ENCODE results near the gene DSN1. TPM values are rescaled to one million over a fixed set of nuclear protein-coding genes. Genes with fewer than 3 reads are reported as not detected.

DSN1 gene
- total and polyA plus RNA-seq, 9 of the 15 experiments (the other 6 are each of a cell fraction or from before 2014, with no cell fraction given) = 23.3 to 45.3 (median 31.1) TPM

GRCh38 chr20:36770680-36771079, 2.9 kb downstream of the DSN1 start (continued):
- TF ChIP-seq TCF3 (CRISPR knock-in tag; IDR thresholded peaks at IDR 0.05) (peak; percentile 87), STAT5A (IDR thresholded peaks at IDR 0.05; ENCODE audit: borderline replicate concordance, low read length) (peak; percentile 73), C11orf30 (IDR thresholded peaks at IDR 0.05; ENCODE audit: low read depth) (peak; percentile 35; the same call in 1 of the 2 replicates), HES1 (IDR thresholded peaks at IDR 0.05; ENCODE audit: low read depth) (no peak), BCLAF1 (IDR thresholded peaks at IDR 0.05; ENCODE audit: borderline replicate concordance in 1 of 2, control insufficient read depth in 1 of 2, low read depth in 2 of 2, low read length in 1 of 2) (no peak), ATF1 (CRISPR knock-in tag; IDR thresholded peaks at IDR 0.05) (no peak), ATF1 (tag; IDR thresholded peaks at IDR 0.05) (no peak), ZBTB43 (CRISPR knock-in tag; IDR thresholded peaks at IDR 0.05) (no peak), TCF7 (IDR thresholded peaks at IDR 0.05; ENCODE audit: borderline replicate concordance) (peak; percentile 38; the same call in 1 of the 2 replicates), CTCFL (IDR thresholded peaks at IDR 0.05; ENCODE audit: borderline replicate concordance, insufficient read depth, low read depth, low read length, poor library complexity, severe bottlenecking) (no peak), SMARCA4 (IDR thresholded peaks at IDR 0.05) (peak; percentile 84), HDGF (IDR thresholded peaks at IDR 0.05) (no peak), UBTF (IDR thresholded peaks at IDR 0.05; ENCODE audit: borderline replicate concordance in 1 of 2, low read depth in 2 of 2, low read length in 2 of 2) (no peak), EGR1 (conservative IDR thresholded peaks at IDR 0.05) (no peak), ZNF384 (IDR thresholded peaks at IDR 0.05; ENCODE audit: low read depth, low read length) (no peak), ZNF408 (CRISPR knock-in tag; IDR thresholded peaks at IDR 0.05; ENCODE audit: low read depth) (no peak), CBFA2T3 (IDR thresholded peaks at IDR 0.05) (peak; percentile 95), HDAC2 (IDR thresholded peaks at IDR 0.05) (0 out of 2 replicates have a peak, but pooled peaks have one; percentile 28), NR2C1 (IDR thresholded peaks at IDR 0.05) (no peak), NR2C1 (tag; IDR thresholded peaks at IDR 0.05) (no peak), CEBPG (CRISPR knock-in tag; IDR thresholded peaks at IDR 0.05) (no peak), CEBPG (tag; conservative IDR thresholded peaks at IDR 0.05 in 1 of 2, IDR thresholded peaks at IDR 0.05 in 1 of 2) (no peak)

All from K562 (cell line).